DOHH2 (cell line): ENCODE data around the gene GPR153.

Source experiments
- CTCF ChIP-seq: fragments of 200-600 bp; sonication (generic); IDR thresholded peaks from one replicate; pipeline ENCODE4 v1.5.1; 2014; ENCODE audit warnings: antibody characterized with exemption, mild to moderate bottlenecking, low read depth, low read length; ENCODE audit not compliant: poor library complexity, severe bottlenecking
- EZH2phosphoT487 ChIP-seq: fragments of 200-600 bp; sonication (generic); IDR thresholded peaks from 2 replicates; pipeline ENCODE4 v1.6.1; 2017; ENCODE audit warnings: borderline replicate concordance, mild to moderate bottlenecking, antibody characterized with exemption, low read length, moderate library complexity, mixed read lengths

- TF ChIP-seq CTCF, result no peak
- no peak for TF ChIP-seq EZH2phosphoT487
These were observed 12.5 kb upstream of the GPR153 start for GRCh38 chr1:6273380-6273891.
